K562 (cell line): ENCODE measurements around the gene HERPUD2. TPM values are rescaled to one million over a fixed set of nuclear protein-coding genes. Genes with fewer than 3 reads are reported as not detected.

Experiments
- CBX1 ChIP-seq: sonication (generic); IDR thresholded peaks from 2 replicates; pipeline ENCODE4 v1.6.1; 2016; ENCODE audit warnings: antibody characterized with exemption, low read depth, mild to moderate bottlenecking
- IFI16 ChIP-seq: fragments of 250-450 bp; sonication (Bioruptor Pico); IDR thresholded peaks from 2 replicates; pipeline ENCODE4 v2.1.2; 2022; ENCODE audit warnings: mild to moderate bottlenecking, inconsistent platforms
- KDM1A ChIP-seq, 2 experiments: fragments of 450-650 bp; IDR thresholded peaks; 2 replicates each; pipeline ENCODE4 v1.6.1; 2016; ENCODE audit warnings: mild to moderate bottlenecking in 2 of 2
- NCOR1 ChIP-seq: fragments of 450-650 bp; IDR thresholded peaks from 2 replicates; pipeline ENCODE4 v1.6.1; 2016; ENCODE audit warnings: mild to moderate bottlenecking, moderate library complexity
- SREBF2 ChIP-seq: sonication (generic); formaldehyde crosslinking; IDR thresholded peaks from 2 replicates; pipeline ENCODE4 v1.4.0; 2020; ENCODE audit warnings: mild to moderate bottlenecking, missing genetic modification reagents
- TAF1 ChIP-seq: IDR thresholded peaks from 2 replicates; pipeline ENCODE4 v1.6.1; 2011; ENCODE audit warnings: mild to moderate bottlenecking, low read length, moderate library complexity; ENCODE audit not compliant: insufficient read depth, control insufficient read depth, severe bottlenecking; ENCODE audit errors: extremely low read depth
- YBX1 ChIP-seq: fragments of 450-650 bp; IDR thresholded peaks from 2 replicates; pipeline ENCODE4 v1.7.1; 2016; ENCODE audit warnings: mild to moderate bottlenecking
- polyA plus RNA-seq, 8 experiments: library from polyadenylated mRNA; depleted of rRNA in 4 of 8; stranded (reverse) in 5 of 8; unstranded in 3 of 8; fragments of >200 nt; fragmentation: Nextera tagmentation in 2 of 8; fragmentation: Illumina TruSeq in 1 of 8; extraction: Ambion mirVana in 2 of 8; extraction: Trizol in 1 of 8; gene quantifications; 2 replicates each; pipeline versions ENCODE4 v1.2.1 to v1.2.3, GENCODE V29; 2011 to 2014; ENCODE audit warnings: inconsistent platforms in 1 of 8, missing spikeins in 1 of 8
- total RNA-seq, 7 experiments: library from RNA; depleted of rRNA in 6 of 7; stranded (reverse); fragments of >200 nt in 6 of 7; fragmentation: Illumina TruSeq in 2 of 7; extraction: Trizol in 2 of 7; gene quantifications; 2 replicates each; pipeline versions ENCODE4 v1.2.1 to v1.2.3, GENCODE V29; 2011 to 2021; ENCODE audit warnings: low replicate concordance in 1 of 7
- TF ChIP-seq, protein P1 (sequence below), 2 experiments: fragments of 450-650 bp; IDR thresholded peaks; 2 replicates each; pipeline ENCODE4 v1.6.1; 2016; ENCODE audit warnings: mild to moderate bottlenecking in 2 of 2, borderline replicate concordance in 1 of 2, low read depth in 1 of 2, moderate library complexity in 1 of 2
- TF ChIP-seq, protein P2 (sequence below): fragments of 200-800 bp; sonication (Bioruptor generic); IDR thresholded peaks from 2 replicates; pipeline ENCODE4 v1.6.1; 2017; ENCODE audit warnings: missing genetic modification characterization, missing compliant biosample characterization
- TF ChIP-seq, protein P3 (sequence below): fragments of 450-650 bp; IDR thresholded peaks from 2 replicates; pipeline ENCODE4 v1.6.1; 2016
- TF ChIP-seq, protein P4 (sequence below), 2 experiments: IDR thresholded peaks; 2 replicates each; pipeline ENCODE4 v1.6.1; 2011; ENCODE audit warnings: borderline replicate concordance in 1 of 2, control low read depth in 1 of 2, low read depth in 1 of 2, low read length in 1 of 2, mild to moderate bottlenecking in 1 of 2, mixed read lengths in 1 of 2, moderate library complexity in 1 of 2; ENCODE audit not compliant: insufficient read depth in 1 of 2, insufficient read length in 1 of 2, poor library complexity in 1 of 2, severe bottlenecking in 1 of 2; ENCODE audit errors: extremely low read depth in 1 of 2
- TF ChIP-seq, protein P5 (sequence below): fragments of 450-650 bp; formaldehyde crosslinking; IDR thresholded peaks from 2 replicates; pipeline ENCODE4 v1.4.0; 2020; ENCODE audit warnings: mild to moderate bottlenecking, mixed read lengths

The HERPUD2 gene
- total and polyA plus RNA-seq, 9 of the 15 experiments (the other 6 are each of a cell fraction or from before 2014, with no cell fraction given): 4.1 to 28.5 (median 12.3) TPM

DNA sequence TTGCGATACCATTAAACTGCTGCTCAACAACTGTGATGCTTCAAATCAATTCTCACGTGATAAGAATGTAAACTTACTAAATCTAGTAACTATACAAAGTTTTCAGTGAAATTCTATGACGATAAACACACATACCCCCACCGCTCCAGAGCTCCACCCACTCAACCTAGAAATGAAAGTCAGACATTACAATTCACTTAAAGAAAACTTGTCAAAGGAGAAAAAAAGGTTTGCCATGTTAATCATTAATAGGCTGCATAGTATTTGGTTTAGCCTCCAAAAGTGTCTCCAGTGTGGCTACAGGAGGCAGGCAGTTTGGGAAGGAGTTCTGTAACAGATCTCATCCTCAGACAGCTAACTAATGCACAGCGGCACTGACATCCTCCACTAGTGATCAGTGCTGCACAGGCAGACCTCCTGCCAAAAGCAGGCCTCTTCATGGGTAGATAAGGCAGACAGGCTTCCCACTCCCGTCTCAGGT is 3.1 kb downstream of the HERPUD2 start (continued):
- TF ChIP-seq, protein P1, sequence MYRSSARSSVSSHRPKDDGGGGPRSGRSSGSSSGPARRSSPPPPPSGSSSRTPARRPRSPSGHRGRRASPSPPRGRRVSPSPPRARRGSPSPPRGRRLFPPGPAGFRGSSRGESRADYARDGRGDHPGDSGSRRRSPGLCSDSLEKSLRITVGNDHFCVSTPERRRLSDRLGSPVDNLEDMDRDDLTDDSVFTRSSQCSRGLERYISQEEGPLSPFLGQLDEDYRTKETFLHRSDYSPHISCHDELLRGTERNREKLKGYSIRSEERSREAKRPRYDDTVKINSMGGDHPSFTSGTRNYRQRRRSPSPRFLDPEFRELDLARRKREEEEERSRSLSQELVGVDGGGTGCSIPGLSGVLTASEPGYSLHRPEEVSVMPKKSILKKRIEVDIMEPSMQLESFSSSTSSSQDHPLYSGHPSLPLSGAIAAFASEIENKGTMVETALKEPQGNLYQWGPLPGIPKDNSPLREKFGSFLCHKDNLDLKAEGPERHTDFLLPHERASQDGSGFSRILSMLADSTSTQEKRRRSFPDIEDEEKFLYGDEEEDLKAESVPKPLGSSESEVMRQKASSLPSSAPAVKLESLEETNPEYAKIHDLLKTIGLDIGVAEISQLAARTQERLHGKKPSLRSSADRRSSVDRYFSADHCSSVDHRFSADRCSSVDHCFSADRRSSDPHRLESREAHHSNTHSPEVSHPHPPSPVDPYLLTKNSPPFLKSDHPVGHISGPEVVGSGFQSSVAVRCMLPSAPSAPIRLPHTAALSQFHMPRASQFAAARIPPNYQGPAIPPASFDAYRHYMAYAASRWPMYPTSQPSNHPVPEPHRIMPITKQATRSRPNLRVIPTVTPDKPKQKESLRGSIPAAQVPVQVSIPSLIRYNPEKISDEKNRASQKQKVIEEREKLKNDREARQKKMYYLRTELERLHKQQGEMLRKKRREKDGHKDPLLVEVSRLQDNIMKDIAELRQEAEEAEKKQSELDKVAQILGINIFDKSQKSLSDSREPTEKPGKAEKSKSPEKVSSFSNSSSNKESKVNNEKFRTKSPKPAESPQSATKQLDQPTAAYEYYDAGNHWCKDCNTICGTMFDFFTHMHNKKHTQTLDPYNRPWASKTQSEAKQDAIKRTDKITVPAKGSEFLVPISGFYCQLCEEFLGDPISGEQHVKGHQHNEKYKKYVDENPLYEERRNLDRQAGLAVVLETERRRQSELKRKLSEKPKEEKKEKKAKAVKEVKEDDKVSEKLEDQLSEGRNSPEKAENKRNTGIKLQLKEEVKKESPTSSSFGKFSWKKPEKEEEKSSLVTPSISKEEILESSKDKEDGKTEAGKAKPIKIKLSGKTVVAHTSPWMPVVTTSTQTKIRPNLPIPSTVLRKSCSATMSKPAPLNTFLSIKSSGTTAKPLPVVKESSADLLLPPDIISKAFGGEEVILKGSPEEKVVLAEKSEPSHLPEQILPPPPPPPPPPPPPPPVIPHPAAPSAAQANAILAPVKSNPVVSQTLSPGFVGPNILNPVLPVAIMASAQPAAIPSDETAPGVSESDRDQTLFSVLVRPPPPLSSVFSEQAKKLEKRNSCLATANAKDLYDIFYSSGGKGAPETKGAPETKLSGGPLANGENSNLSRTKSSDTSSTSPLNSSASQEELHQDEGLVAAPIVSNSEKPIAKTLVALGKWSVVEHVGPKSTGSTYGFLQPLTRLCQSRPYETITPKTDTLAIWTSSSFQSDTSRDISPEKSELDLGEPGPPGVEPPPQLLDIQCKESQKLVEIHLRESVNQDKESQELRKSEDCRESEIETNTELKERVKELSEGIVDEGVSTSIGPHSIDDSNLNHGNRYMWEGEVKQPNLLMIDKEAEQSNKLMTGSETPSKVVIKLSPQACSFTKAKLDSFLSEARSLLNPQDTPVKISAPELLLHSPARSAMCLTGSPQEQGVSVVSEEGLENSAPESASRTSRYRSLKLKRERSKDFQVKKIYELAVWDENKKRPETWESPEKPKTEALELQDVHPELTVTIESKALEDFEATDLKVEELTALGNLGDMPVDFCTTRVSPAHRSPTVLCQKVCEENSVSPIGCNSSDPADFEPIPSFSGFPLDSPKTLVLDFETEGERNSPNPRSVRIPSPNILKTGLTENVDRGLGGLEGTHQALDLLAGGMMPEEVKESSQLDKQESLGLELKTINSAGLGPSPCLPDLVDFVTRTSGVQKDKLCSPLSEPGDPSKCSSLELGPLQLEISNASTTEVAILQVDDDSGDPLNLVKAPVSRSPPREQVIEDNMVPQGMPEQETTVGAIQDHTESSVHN (IDR thresholded peaks at IDR 0.05; ENCODE audit: borderline replicate concordance in 1 of 2, low read depth in 1 of 2): no peak
- TF ChIP-seq, protein P2, sequence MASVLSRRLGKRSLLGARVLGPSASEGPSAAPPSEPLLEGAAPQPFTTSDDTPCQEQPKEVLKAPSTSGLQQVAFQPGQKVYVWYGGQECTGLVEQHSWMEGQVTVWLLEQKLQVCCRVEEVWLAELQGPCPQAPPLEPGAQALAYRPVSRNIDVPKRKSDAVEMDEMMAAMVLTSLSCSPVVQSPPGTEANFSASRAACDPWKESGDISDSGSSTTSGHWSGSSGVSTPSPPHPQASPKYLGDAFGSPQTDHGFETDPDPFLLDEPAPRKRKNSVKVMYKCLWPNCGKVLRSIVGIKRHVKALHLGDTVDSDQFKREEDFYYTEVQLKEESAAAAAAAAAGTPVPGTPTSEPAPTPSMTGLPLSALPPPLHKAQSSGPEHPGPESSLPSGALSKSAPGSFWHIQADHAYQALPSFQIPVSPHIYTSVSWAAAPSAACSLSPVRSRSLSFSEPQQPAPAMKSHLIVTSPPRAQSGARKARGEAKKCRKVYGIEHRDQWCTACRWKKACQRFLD (CRISPR knock-in tag): 0 out of 2 replicates have a peak, but pooled peaks have one; percentile 59
- TF ChIP-seq KDM1A (IDR thresholded peaks at IDR 0.05) (peak in 1 of 2 experiments; percentile 38; a peak in 1 of 4 replicates), CBX1 (peak; percentile 64; the same call in 1 of the 2 replicates), SREBF2 (CRISPR knock-in tag) (no peak), YBX1 (no peak), NCOR1 (0 out of 2 replicates have a peak, but pooled peaks have one; percentile 33), TAF1 (peak; percentile 36), IFI16 (CRISPR knock-in tag) (no peak)
- TF ChIP-seq, protein P3, sequence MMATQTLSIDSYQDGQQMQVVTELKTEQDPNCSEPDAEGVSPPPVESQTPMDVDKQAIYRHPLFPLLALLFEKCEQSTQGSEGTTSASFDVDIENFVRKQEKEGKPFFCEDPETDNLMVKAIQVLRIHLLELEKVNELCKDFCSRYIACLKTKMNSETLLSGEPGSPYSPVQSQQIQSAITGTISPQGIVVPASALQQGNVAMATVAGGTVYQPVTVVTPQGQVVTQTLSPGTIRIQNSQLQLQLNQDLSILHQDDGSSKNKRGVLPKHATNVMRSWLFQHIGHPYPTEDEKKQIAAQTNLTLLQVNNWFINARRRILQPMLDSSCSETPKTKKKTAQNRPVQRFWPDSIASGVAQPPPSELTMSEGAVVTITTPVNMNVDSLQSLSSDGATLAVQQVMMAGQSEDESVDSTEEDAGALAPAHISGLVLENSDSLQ: peak; percentile 29; the same call in 1 of the 2 replicates
- TF ChIP-seq, protein P4, sequence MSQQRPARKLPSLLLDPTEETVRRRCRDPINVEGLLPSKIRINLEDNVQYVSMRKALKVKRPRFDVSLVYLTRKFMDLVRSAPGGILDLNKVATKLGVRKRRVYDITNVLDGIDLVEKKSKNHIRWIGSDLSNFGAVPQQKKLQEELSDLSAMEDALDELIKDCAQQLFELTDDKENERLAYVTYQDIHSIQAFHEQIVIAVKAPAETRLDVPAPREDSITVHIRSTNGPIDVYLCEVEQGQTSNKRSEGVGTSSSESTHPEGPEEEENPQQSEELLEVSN (IDR thresholded peaks at IDR 0.05; ENCODE audit: borderline replicate concordance in 1 of 2, extremely low read depth in 1 of 2, insufficient read depth in 1 of 2, insufficient read length in 1 of 2, low read depth in 1 of 2, low read length in 1 of 2, poor library complexity in 1 of 2, severe bottlenecking in 1 of 2): peak in 1 of 2 experiments; percentile 40
- TF ChIP-seq, protein P5, sequence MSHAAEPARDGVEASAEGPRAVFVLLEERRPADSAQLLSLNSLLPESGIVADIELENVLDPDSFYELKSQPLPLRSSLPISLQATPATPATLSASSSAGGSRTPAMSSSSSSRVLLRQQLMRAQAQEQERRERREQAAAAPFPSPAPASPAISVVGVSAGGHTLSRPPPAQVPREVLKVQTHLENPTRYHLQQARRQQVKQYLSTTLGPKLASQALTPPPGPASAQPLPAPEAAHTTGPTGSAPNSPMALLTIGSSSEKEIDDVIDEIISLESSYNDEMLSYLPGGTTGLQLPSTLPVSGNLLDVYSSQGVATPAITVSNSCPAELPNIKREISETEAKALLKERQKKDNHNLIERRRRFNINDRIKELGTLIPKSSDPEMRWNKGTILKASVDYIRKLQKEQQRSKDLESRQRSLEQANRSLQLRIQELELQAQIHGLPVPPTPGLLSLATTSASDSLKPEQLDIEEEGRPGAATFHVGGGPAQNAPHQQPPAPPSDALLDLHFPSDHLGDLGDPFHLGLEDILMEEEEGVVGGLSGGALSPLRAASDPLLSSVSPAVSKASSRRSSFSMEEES (CRISPR knock-in tag): peak; percentile 7; the same call in 1 of the 2 replicates
